Tibial nerve (tissue), 3 donors: ENCODE measurements around the gene CLIP1.
"Not testable (repeated sequence)": the region's sequence is repeated elsewhere in the genome, so short reads cannot be mapped to it uniquely, and the experiment has no call there.

Source experiments
- POLR2A ChIP-seq, 2 donors: fragments of 450-650 bp; IDR thresholded peaks; one replicate each; pipeline ENCODE4 v1.6.1; 2017; ENCODE audit warnings: antibody characterized with exemption in 2 of 2, mild to moderate bottlenecking in 2 of 2, moderate library complexity in 2 of 2
- TF ChIP-seq, protein P1 (sequence below), 5 experiments: fragments of 200-600 bp in 3 of 5; fragments of 450-650 bp in 2 of 5; sonication (generic) in 3 of 5; IDR thresholded peaks; one replicate each; pipeline ENCODE4 v1.5.1; 2016 to 2019; ENCODE audit warnings: antibody characterized with exemption in 5 of 5, mild to moderate bottlenecking in 3 of 5, moderate library complexity in 2 of 5

DNA sequence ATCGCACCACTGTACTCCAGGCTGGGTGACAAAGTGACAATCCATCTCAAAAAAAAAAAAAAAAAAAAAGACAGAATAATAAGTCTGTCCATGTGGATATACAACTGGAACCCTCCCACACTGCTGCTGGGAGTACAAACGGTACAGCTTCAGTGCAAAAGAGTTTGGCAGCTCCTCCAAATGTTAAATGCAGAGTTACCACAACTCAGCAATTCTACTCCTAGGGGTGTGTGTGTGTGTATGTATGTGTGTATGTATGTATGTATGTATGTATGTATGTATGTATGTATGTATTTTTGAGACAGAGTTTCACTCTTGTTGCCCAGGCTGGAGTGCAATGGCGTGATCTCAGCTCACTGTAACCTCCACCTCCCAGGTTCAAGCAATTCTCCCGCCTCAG, 163.5 kb downstream of the CLIP1 start:
- TF ChIP-seq, protein P1, sequence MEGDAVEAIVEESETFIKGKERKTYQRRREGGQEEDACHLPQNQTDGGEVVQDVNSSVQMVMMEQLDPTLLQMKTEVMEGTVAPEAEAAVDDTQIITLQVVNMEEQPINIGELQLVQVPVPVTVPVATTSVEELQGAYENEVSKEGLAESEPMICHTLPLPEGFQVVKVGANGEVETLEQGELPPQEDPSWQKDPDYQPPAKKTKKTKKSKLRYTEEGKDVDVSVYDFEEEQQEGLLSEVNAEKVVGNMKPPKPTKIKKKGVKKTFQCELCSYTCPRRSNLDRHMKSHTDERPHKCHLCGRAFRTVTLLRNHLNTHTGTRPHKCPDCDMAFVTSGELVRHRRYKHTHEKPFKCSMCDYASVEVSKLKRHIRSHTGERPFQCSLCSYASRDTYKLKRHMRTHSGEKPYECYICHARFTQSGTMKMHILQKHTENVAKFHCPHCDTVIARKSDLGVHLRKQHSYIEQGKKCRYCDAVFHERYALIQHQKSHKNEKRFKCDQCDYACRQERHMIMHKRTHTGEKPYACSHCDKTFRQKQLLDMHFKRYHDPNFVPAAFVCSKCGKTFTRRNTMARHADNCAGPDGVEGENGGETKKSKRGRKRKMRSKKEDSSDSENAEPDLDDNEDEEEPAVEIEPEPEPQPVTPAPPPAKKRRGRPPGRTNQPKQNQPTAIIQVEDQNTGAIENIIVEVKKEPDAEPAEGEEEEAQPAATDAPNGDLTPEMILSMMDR (IDR thresholded peaks at IDR 0.05), result not testable (repeated sequence)
- TF ChIP-seq POLR2A (IDR thresholded peaks at IDR 0.05), result not testable (repeated sequence)
